Measurements from ENCODE around the gene DNAAF5.

The DNAAF5 gene

GRCh38 chr7:707296-708000 lies 19.1 kb upstream of the DNAAF5 start:
- TF ChIP-seq TEAD4 (IDR thresholded peaks at IDR 0.05) (no peak), EP300 (IDR thresholded peaks at IDR 0.05; ENCODE audit: borderline replicate concordance) (no peak), MAX (IDR thresholded peaks at IDR 0.05) (no peak), USF1 (IDR thresholded peaks at IDR 0.05) (no peak), CEBPB (IDR thresholded peaks at IDR 0.05) (no peak), TAF1 (IDR thresholded peaks at IDR 0.05; ENCODE audit: low read depth) (no peak), RAD21 (IDR thresholded peaks at IDR 0.05; ENCODE audit: low read depth) (no peak), NFIC (IDR thresholded peaks at IDR 0.05) (no peak), EGR1 (IDR thresholded peaks at IDR 0.05) (no peak), FOXM1 (IDR thresholded peaks at IDR 0.05; ENCODE audit: borderline replicate concordance, low read depth) (no peak), ZBTB7A (IDR thresholded peaks at IDR 0.05; ENCODE audit: low read depth) (no peak), TCF12 (IDR thresholded peaks at IDR 0.05; ENCODE audit: low read depth) (no peak), CREB1 (IDR thresholded peaks at IDR 0.05; ENCODE audit: low read depth) (no peak), YY1 (IDR thresholded peaks at IDR 0.05; ENCODE audit: low read depth) (no peak)
- TF ChIP-seq, protein P1, sequence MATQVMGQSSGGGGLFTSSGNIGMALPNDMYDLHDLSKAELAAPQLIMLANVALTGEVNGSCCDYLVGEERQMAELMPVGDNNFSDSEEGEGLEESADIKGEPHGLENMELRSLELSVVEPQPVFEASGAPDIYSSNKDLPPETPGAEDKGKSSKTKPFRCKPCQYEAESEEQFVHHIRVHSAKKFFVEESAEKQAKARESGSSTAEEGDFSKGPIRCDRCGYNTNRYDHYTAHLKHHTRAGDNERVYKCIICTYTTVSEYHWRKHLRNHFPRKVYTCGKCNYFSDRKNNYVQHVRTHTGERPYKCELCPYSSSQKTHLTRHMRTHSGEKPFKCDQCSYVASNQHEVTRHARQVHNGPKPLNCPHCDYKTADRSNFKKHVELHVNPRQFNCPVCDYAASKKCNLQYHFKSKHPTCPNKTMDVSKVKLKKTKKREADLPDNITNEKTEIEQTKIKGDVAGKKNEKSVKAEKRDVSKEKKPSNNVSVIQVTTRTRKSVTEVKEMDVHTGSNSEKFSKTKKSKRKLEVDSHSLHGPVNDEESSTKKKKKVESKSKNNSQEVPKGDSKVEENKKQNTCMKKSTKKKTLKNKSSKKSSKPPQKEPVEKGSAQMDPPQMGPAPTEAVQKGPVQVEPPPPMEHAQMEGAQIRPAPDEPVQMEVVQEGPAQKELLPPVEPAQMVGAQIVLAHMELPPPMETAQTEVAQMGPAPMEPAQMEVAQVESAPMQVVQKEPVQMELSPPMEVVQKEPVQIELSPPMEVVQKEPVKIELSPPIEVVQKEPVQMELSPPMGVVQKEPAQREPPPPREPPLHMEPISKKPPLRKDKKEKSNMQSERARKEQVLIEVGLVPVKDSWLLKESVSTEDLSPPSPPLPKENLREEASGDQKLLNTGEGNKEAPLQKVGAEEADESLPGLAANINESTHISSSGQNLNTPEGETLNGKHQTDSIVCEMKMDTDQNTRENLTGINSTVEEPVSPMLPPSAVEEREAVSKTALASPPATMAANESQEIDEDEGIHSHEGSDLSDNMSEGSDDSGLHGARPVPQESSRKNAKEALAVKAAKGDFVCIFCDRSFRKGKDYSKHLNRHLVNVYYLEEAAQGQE (IDR thresholded peaks at IDR 0.05; ENCODE audit: low read depth), result no peak

DNA sequence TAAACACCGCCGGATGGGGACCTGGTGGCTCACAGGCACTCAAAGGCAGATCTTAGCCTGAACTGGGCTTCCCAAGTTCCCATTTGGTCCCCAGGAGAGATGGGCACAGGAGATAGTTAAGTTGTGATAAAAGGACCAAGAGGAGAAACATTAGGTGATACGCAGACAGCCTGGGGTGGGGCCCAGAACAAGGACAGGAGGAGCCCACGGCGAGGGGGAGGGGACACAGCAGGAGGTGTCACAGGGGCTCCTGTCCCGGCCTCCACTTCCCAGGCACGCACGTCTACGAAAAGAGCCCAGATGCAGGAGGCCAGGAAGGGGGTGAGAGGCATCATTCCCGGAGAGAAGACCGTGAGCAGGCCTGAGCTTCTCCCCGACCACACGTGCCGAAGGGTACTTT lies 16.3 kb upstream of the DNAAF5 start:
- TF ChIP-seq CEBPB (IDR thresholded peaks at IDR 0.05) (no peak), RAD21 (IDR thresholded peaks at IDR 0.05; ENCODE audit: low read depth) (no peak), YY1 (IDR thresholded peaks at IDR 0.05; ENCODE audit: low read depth) (no peak), MAX (IDR thresholded peaks at IDR 0.05) (no peak), USF1 (IDR thresholded peaks at IDR 0.05) (no peak), EP300 (IDR thresholded peaks at IDR 0.05; ENCODE audit: borderline replicate concordance) (no peak)

DNA sequence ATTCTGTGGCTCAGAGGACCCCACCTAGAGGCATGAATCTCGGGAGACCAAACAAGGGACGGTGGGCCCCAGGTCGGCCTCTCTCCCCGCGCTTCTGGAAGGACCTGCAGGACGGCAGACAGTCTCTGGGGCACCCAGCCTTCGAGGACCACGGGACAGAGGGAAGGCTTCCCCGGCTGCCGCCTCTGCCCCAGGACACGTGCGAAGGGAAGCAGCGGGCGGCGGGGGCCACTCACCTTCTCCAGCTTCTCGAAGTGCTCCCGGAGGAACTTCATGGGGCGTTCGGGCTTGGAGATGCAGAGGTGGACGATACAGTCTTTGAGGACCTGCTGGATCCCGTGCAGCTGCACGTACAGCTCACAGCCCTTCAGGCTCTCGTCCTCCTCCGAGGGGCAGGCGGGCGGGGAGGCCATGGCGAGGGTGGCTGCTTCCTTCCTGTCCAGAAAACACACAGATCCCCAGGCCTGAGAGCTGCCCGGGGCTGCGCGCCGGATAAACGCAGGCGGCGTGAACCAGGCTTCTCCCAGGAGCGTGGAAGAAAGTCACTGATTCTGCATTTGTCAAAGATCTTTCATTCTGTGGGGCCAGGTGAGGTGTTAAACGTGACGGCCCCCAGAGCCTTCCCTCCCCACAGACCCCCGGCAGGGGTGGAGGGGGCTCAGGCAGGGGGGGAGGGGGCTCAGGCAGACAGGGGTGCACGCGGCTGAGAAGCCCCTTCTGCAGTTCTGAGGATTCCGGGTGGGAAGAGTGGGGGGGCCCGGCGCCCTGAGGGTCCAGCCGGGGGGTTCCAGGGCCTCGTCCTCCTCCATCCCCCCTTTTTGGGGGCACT lies 15.2 kb upstream of the DNAAF5 start:
- TF ChIP-seq ZBTB7A (IDR thresholded peaks at IDR 0.05; ENCODE audit: low read depth), result 0 out of 2 replicates have a peak, but pooled peaks have one; percentile 9
- no peak for TF ChIP-seq YY1 (IDR thresholded peaks at IDR 0.05; ENCODE audit: low read depth)

DNA sequence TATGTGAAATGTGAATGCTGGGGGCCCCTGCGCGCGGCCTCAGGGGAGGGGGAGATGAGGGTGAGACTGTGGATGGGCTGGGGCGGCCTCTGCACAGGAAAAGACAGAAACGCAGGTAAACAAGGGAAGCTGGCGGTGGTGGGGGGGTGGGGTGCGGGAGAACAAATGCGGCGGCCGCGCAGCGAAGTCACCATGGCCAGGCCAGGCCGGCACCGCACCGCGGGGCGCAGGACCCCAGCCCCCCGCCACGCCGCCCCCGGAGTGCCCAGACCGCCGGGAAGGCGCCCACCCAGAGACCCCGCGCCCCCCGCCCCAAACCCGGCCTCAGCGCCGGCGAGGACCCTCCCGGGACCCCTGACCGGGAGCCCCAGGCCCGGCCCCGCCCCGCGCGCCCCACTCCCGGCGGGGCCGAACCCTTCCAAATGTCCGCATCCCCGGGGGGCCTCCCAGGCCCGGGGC lies 14.5 kb upstream of the DNAAF5 start:
- no peak for TF ChIP-seq YY1 (IDR thresholded peaks at IDR 0.05; ENCODE audit: low read depth)
- TF ChIP-seq USF1 (IDR thresholded peaks at IDR 0.05), result no peak
- TF ChIP-seq ZBTB7A (IDR thresholded peaks at IDR 0.05; ENCODE audit: low read depth), result no peak; the same call in 1 of the 2 replicates
- no peak for TF ChIP-seq NFIC (IDR thresholded peaks at IDR 0.05)
- TF ChIP-seq EGR1 (IDR thresholded peaks at IDR 0.05), result no peak
- no peak for TF ChIP-seq FOXM1 (IDR thresholded peaks at IDR 0.05; ENCODE audit: borderline replicate concordance, low read depth)
- TF ChIP-seq MAX (IDR thresholded peaks at IDR 0.05), result no peak
- TF ChIP-seq TAF1 (IDR thresholded peaks at IDR 0.05; ENCODE audit: low read depth), result no peak
- TF ChIP-seq TCF12 (IDR thresholded peaks at IDR 0.05; ENCODE audit: low read depth), result no peak
- no peak for TF ChIP-seq EP300 (IDR thresholded peaks at IDR 0.05; ENCODE audit: borderline replicate concordance)
- no peak for TF ChIP-seq TEAD4 (IDR thresholded peaks at IDR 0.05)
- no peak for TF ChIP-seq CEBPB (IDR thresholded peaks at IDR 0.05)
- TF ChIP-seq, protein P1 (IDR thresholded peaks at IDR 0.05; ENCODE audit: low read depth), result no peak
- TF ChIP-seq CREB1 (IDR thresholded peaks at IDR 0.05; ENCODE audit: low read depth), result no peak
- no peak for TF ChIP-seq RAD21 (IDR thresholded peaks at IDR 0.05; ENCODE audit: low read depth)
